ENCODE measurements around the gene ZNF469. TPM values are rescaled to one million over a fixed set of nuclear protein-coding genes. Genes with fewer than 3 reads are reported as not detected.

The ZNF469 gene
- total and polyA plus RNA-seq, 2 donors (not counting 3 experiments of a cell fraction or from before 2014, with no cell fraction given) = 0.90 to 5.7 TPM

- Histone ChIP-seq H3K9me1 (replicated peaks; ENCODE audit: control insufficient read depth, extremely low read depth, insufficient read depth, low read length) (no peaks in the 10 kb centered on the region), H3K4me1 (ENCODE audit: control insufficient read depth, extremely low read depth, insufficient read depth, low read length) (no peaks in the 10 kb centered on the region), H3K36me3 (ENCODE audit: control insufficient read depth in 2 of 2, extremely low read depth in 1 of 2, insufficient read depth in 2 of 2, low read length in 2 of 2) (no peaks in the 10 kb centered on the region), H3K27ac (ENCODE audit: insufficient read depth, low read depth, low read length) (no peak overlapping the region), H3K27me3 (ENCODE audit: control insufficient read depth in 2 of 2, insufficient read depth in 2 of 2, low read length in 2 of 2) (no peaks in the 10 kb centered on the region), H3K4me3 (replicated peaks in 1 of 3; ENCODE audit: insufficient read depth in 1 of 3, low read depth in 1 of 3, low read length in 3 of 3) (no peak overlapping the region), H3K9ac (replicated peaks; ENCODE audit: extremely low read depth, insufficient read depth, low read length) (no peak overlapping the region), H3K79me2 (ENCODE audit: control insufficient read depth, insufficient read depth, low read length) (no peaks in the 10 kb centered on the region), H2AFZ (ENCODE audit: low read depth, low read length) (no peak overlapping the region), H3K9me3 (replicated peaks; ENCODE audit: control insufficient read depth, insufficient read depth, low read length) (no peaks in the 10 kb centered on the region), H3K4me2 (ENCODE audit: insufficient read depth, low read length) (no peak overlapping the region), H4K20me1 (replicated peaks; ENCODE audit: control insufficient read depth, extremely low read depth, insufficient read depth, low read length) (no peaks in the 10 kb centered on the region)
- POLR2A ChIA-PET = no interaction called here
- BruUV-seq (replicated peaks) = no TSS peak
- CTCF ChIA-PET = no interaction called here
- FAIRE-seq = no peak
- dilution Hi-C loops (cut with MboI; ENCODE audit: extremely low pct_ligation_motif_present, low sequenced_read_pairs) (no loop called here), intact Hi-C loops (cut with micrococcal nuclease) (no loop called here)
- no peak for DNase-seq (ENCODE audit: low read depth, low spot score)
- TF ChIP-seq MAX (IDR thresholded peaks at IDR 0.05; ENCODE audit: insufficient read depth, insufficient read length) (no peak), EZH2 (IDR thresholded peaks at IDR 0.05; ENCODE audit: borderline replicate concordance, low read depth, low read length, severe bottlenecking) (no peak), GATA2 (IDR thresholded peaks at IDR 0.05; ENCODE audit: insufficient read depth, insufficient read length, low read depth, low read length) (no peak), MYC (IDR thresholded peaks at IDR 0.05; ENCODE audit: low read depth, low read length) (no peak), JUN (IDR thresholded peaks at IDR 0.05; ENCODE audit: borderline replicate concordance, insufficient read depth, insufficient read length, low read depth) (no peak), CTCF (IDR thresholded peaks at IDR 0.05; ENCODE audit: extremely low read depth in 1 of 2, insufficient read depth in 1 of 2, low read depth in 1 of 2, low read length in 2 of 2) (no peak), FOS (IDR thresholded peaks at IDR 0.05; ENCODE audit: borderline replicate concordance, insufficient read depth, low read length) (no peak), POLR2A (IDR thresholded peaks at IDR 0.05; ENCODE audit: low read depth, low read length) (no peak), POLR2AphosphoS5 (IDR thresholded peaks at IDR 0.05; ENCODE audit: insufficient read depth, low read depth, low read length) (no peak)
These were observed 4.8 kb upstream of the ZNF469 start for GRCh38 chr16:88377961-88378360.
